IPS-18a (cell line): ENCODE measurements around the gene MIER3.

Experiments used
- H3K27ac ChIP-seq: one replicate; pipeline ENCODE4 v1.5.1; 2013; ENCODE audit warnings: low read length
- H3K27me3 ChIP-seq: one replicate; pipeline ENCODE4 v1.6.1; 2013; ENCODE audit warnings: mild to moderate bottlenecking, low read length; ENCODE audit not compliant: control insufficient read depth, insufficient read depth
- H3K36me3 ChIP-seq: one replicate; pipeline ENCODE4 v1.6.1; 2013; ENCODE audit warnings: low read depth, low read length; ENCODE audit not compliant: control insufficient read depth
- H3K4me1 ChIP-seq: one replicate; pipeline ENCODE4 v1.6.1; 2013; ENCODE audit warnings: low read depth, low read length; ENCODE audit not compliant: control insufficient read depth
- H3K4me3 ChIP-seq: one replicate; pipeline ENCODE4 v1.5.1; 2013; ENCODE audit warnings: low read length
- H3K9ac ChIP-seq: one replicate; pipeline ENCODE4 v1.6.1; 2013; ENCODE audit warnings: mild to moderate bottlenecking, low read length, moderate library complexity
- H3K9me3 ChIP-seq: one replicate; pipeline ENCODE4 v1.6.1; 2013; ENCODE audit warnings: low read depth, low read length; ENCODE audit not compliant: control insufficient read depth

Gene MIER3

DNA sequence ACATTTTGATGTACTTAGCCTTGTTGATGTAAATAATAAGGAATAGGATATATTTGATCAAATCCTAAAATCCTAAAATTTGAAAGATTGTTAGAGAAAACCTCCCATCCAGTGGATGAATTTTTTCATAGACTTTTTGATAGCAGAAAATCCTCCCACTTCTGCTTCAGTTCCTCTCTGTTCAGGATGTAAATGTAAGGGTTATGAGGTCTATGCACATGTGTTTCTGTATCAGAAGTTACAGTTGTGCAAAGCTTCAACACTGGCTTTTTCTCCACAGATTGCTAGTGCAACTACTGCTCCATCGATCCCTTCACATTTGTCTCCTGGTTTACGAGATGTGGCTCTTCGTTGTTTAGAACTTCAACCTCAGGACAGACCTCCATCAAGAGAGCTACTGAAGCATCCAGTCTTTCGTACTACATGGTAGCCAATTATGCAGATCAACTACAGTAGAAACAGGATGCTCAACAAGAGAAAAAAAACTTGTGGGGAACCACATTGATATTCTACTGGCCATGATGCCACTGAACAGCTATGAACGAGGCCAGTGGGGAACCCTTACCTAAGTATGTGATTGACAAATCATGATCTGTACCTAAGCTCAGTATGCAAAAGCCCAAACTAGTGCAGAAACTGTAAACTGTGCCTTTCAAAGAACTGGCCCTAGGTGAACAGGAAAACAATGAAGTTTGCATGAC, 58.5 kb downstream of the MIER3 start:
- Histone ChIP-seq H3K27me3 (no peaks in the 10 kb centered on the region), H3K4me1 (no peaks in the 10 kb centered on the region), H3K4me3 (no peak overlapping the region), H3K9ac (no peak overlapping the region), H3K9me3 (no peaks in the 10 kb centered on the region), H3K27ac (no peak overlapping the region), H3K36me3 (peaks cover 13% of the 10 kb centered on the region)

DNA sequence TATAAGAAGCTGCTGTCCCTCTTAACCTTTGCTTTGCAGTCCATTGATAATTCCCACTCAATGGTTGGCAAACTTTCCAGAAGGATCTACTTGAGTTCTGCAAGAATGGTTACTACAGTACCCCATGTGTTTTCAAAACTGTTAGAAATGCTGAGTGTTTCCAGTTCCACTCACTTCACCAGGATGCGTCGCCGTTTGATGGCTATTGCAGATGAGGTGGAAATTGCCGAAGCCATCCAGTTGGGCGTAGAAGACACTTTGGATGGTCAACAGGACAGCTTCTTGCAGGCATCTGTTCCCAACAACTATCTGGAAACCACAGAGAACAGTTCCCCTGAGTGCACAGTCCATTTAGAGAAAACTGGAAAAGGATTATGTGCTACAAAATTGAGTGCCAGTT, 70.4 kb downstream of the MIER3 start:
- Histone ChIP-seq H3K36me3 (peaks cover 34% of the 10 kb centered on the region), H3K27me3 (no peaks in the 10 kb centered on the region), H3K9me3 (no peaks in the 10 kb centered on the region), H3K4me3 (no peak overlapping the region), H3K9ac (no peak overlapping the region), H3K27ac (no peak overlapping the region), H3K4me1 (no peaks in the 10 kb centered on the region)

DNA sequence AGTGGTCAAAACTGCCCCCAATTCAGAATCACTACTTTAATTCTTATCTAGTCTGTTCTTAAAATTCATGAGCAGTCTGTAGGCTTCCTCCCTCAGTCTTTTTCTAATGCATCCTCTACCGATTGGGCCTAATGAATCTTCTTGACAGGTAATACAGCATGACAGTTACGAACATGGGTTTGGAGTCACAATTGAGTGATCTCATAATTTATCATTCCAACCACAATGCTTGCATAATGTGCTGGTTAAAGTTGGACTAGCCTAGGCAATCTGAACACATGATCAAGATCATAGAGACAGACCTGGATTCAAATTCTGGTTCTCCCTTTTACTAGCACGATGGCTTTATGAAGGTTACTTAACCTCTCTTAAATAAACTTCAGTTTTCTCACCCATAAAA, 75.6 kb downstream of the MIER3 start:
- Histone ChIP-seq H3K9ac (no peak overlapping the region), H3K27ac (no peak overlapping the region), H3K4me3 (no peak overlapping the region), H3K4me1 (no peaks in the 10 kb centered on the region), H3K9me3 (no peaks in the 10 kb centered on the region), H3K36me3 (peaks cover 22% of the 10 kb centered on the region), H3K27me3 (no peaks in the 10 kb centered on the region)

DNA sequence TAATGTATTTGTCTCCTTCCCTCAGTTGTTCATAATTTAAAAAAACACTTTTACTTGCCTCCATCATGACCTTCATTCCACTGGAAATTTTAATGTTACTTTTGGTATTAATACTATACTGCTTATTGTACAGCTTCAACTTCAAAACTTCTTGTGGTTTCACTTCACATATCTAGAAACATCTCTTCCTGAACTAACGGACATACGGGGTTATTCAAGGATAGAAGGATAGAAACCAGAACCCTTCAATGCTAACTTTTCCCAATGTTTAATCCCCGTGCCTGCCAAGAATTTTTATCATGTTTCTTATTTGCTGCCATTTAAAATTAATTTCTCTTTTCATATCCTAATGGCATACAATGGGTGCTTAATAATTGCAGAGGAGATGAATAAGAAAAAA, 78.9 kb downstream of the MIER3 start:
- no peaks in the 10 kb centered on the region for H3K4me1 ChIP-seq

DNA sequence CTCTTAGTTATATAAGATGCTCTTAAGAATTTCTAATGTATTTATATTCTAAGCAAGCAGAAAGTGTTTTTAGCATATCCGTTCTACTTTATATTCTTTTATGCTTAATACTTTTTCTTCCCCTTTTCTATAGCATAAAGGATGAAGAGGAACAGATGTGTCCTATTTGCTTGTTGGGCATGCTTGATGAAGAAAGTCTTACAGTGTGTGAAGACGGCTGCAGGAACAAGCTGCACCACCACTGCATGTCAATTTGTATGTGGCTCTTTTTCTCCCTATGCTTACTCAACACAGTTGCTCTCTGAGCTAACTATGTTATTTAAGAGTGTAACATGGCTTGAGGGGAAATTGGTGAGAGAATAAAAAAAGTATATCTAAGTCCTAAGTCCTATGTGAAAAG, 80.1 kb downstream of the MIER3 start:
- H3K4me3 ChIP-seq, result no peak overlapping the region
- no peak overlapping the region for H3K27ac ChIP-seq
- H3K27me3 ChIP-seq, result no peaks in the 10 kb centered on the region
- H3K9me3 ChIP-seq, result no peaks in the 10 kb centered on the region
- H3K36me3 ChIP-seq, result peaks cover 14% of the 10 kb centered on the region
- H3K4me1 ChIP-seq, result no peaks in the 10 kb centered on the region
- H3K9ac ChIP-seq, result no peak overlapping the region

More for the DNA sequence above, 78.9 kb downstream of the MIER3 start:
- Histone ChIP-seq H3K9me3 (no peaks in the 10 kb centered on the region), H3K36me3 (peaks cover 14% of the 10 kb centered on the region), H3K27me3 (no peaks in the 10 kb centered on the region), H3K27ac (no peak overlapping the region), H3K4me3 (no peak overlapping the region), H3K9ac (no peak overlapping the region)
